Heart left ventricle (tissue), 13 donors: ENCODE data around the gene HDAC4.

Experiments used
- POLR2A ChIP-seq, 2 donors: fragments of 450-650 bp; IDR thresholded peaks; one replicate each; pipeline ENCODE4 v1.6.1; 2017; ENCODE audit warnings: antibody characterized with exemption in 2 of 2, mild to moderate bottlenecking in 2 of 2, moderate library complexity in 2 of 2
- TF ChIP-seq, protein P1 (sequence below), 12 donors: fragments of 200-600 bp; sonication (generic) in 4 of 12; IDR thresholded peaks; one replicate each; pipeline versions ENCODE4 v1.5.0 to v1.8.0; 2018 to 2022; ENCODE audit warnings: antibody characterized with exemption in 12 of 12, mild to moderate bottlenecking in 5 of 12
- donor health status: ischemic (EF 13 %, LVEDD 7.1; RV severe dilation, severe dysfunction).
- donor health status: DM: no; HTN: yes; CAD: no.
- donor health status: DM: no; HTN: no; CAD: no.
- donor health status: ischemic (EF 25% LVEDD 6.9; RV normal size, moderate dysfunction).
- donor health status: ischemic (EF 25% LVEDD 5.7; RV mildly dilated, moderate dysfunction).
- donor health status: ischemic (EF 35%, LVEDD 5.7; RV mildly dilated, moderate dysfunction).
- donor health status: nonischemic (EF 11% LVEDD 7.7; RV severe dilation, severe dysfunction).
- donor health status: DM: yes; HTN: yes; CAD: no.
- donor health status: PGD.
- donor health status: ischemic (EF 29% LVEDD 5.4; RV normal size, mild dysfunction).
- donor health status: nonischemic (EF 23%, LVEDD 6.1; RV moderate dilation, normal function).

DNA sequence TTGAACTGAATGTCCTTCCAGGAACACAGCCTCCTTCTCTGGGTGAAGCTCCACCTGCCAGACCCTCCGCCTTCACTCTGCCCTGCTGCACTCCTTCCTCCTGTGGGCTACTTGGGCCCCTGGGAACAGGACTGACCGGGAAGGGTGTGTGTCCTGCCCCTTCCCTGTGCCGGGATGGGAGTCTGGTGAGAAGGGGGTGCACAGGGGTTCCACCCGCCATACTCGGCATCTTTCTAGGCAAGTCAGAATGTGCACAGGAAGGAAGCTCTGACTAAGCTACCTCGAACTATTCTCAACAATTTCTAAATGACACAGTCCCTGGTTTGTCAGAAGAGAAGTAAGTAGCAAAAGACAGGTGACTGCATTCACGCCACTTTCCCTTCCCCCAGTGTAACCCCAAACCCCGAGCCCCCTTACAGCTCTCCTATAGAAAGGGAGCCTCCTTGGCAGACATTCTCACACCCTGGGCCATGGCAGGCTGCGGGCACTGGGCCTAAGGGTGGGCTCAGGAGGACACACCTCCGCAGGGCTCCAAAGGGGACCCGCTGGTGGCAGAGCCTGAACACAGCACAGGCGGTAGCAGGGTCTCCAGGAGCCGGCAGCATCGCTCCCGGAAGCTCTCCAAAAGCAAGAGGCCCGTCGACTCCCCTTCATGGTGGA is 184.1 kb downstream of the HDAC4 start:
- TF ChIP-seq, protein P1, sequence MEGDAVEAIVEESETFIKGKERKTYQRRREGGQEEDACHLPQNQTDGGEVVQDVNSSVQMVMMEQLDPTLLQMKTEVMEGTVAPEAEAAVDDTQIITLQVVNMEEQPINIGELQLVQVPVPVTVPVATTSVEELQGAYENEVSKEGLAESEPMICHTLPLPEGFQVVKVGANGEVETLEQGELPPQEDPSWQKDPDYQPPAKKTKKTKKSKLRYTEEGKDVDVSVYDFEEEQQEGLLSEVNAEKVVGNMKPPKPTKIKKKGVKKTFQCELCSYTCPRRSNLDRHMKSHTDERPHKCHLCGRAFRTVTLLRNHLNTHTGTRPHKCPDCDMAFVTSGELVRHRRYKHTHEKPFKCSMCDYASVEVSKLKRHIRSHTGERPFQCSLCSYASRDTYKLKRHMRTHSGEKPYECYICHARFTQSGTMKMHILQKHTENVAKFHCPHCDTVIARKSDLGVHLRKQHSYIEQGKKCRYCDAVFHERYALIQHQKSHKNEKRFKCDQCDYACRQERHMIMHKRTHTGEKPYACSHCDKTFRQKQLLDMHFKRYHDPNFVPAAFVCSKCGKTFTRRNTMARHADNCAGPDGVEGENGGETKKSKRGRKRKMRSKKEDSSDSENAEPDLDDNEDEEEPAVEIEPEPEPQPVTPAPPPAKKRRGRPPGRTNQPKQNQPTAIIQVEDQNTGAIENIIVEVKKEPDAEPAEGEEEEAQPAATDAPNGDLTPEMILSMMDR (IDR thresholded peaks at IDR 0.05), result no peak
- no peak for TF ChIP-seq POLR2A (IDR thresholded peaks at IDR 0.05)
